Liver (tissue), 9 donors: ENCODE data around the gene MDM4. TPM values are rescaled to one million over a fixed set of nuclear protein-coding genes. Genes with fewer than 3 reads are reported as not detected.

Experiments used
- DNase-seq: peaks from one replicate; pipeline ENCODE4 v3.0.0-alpha.2; 2017; ENCODE audit warnings: low spot score
- H3K27ac ChIP-seq, 2 donors: one replicate each; pipeline ENCODE4 v1.7.0; 2013; ENCODE audit warnings: inconsistent platforms in 2 of 2, low read length in 2 of 2, control low read depth in 1 of 2, low read depth in 1 of 2, mild to moderate bottlenecking in 1 of 2
- H3K27me3 ChIP-seq, 4 donors: one replicate each; pipeline versions ENCODE4 v1.6.1 to v1.7.0; 2013; ENCODE audit warnings: low read length in 3 of 4, inconsistent platforms in 1 of 4, mild to moderate bottlenecking in 1 of 4, moderate library complexity in 1 of 4; ENCODE audit not compliant: control insufficient read depth in 4 of 4, insufficient read depth in 4 of 4
- H3K36me3 ChIP-seq, 4 donors: one replicate each; pipeline versions ENCODE4 v1.6.1 to v1.7.0; 2013; ENCODE audit warnings: low read length in 3 of 4, mild to moderate bottlenecking in 3 of 4, low read depth in 1 of 4, moderate library complexity in 1 of 4; ENCODE audit not compliant: control insufficient read depth in 4 of 4, insufficient read depth in 3 of 4
- H3K4me1 ChIP-seq, 4 donors: one replicate each; pipeline versions ENCODE4 v1.6.1 to v1.7.0; 2013; ENCODE audit warnings: low read length in 3 of 4, mild to moderate bottlenecking in 3 of 4, moderate library complexity in 1 of 4; ENCODE audit not compliant: control insufficient read depth in 4 of 4, insufficient read depth in 4 of 4
- H3K4me3 ChIP-seq, 3 donors: one replicate each; pipeline versions ENCODE4 v1.6.1 to v1.7.0; 2013; ENCODE audit warnings: low read length in 3 of 3, control low read depth in 1 of 3, low read depth in 1 of 3, mild to moderate bottlenecking in 1 of 3
- H3K9ac ChIP-seq, 2 donors: one replicate each; pipeline ENCODE4 v1.7.0; 2013; ENCODE audit warnings: low read length in 2 of 2, mild to moderate bottlenecking in 2 of 2, moderate library complexity in 2 of 2, control low read depth in 1 of 2, low read depth in 1 of 2
- H3K9me3 ChIP-seq, 4 donors: one replicate each; pipeline versions ENCODE4 v1.6.1 to v1.7.0; 2013; ENCODE audit warnings: low read length in 3 of 4; ENCODE audit not compliant: control insufficient read depth in 4 of 4
- ATF3 ChIP-seq: IDR thresholded peaks from 2 replicates; pipeline ENCODE4 v1.6.1; 2016; ENCODE audit warnings: antibody characterized with exemption
- CTCF ChIP-seq: fragments of 150-350 bp; IDR thresholded peaks from 2 replicates; pipeline ENCODE4 v1.5.1; 2017; ENCODE audit warnings: improper control_type of control experiment, low read depth, low read length; ENCODE audit not compliant: missing input control
- EGR1 ChIP-seq, 2 donors: IDR thresholded peaks; 2 replicates each; pipeline ENCODE4 v1.6.1; 2016 to 2018; ENCODE audit warnings: antibody characterized with exemption in 2 of 2, low read depth in 2 of 2
- FOXA1 ChIP-seq: IDR thresholded peaks from 2 replicates; pipeline ENCODE4 v1.6.1; 2016; ENCODE audit warnings: antibody characterized with exemption
- FOXA2 ChIP-seq: IDR thresholded peaks from 2 replicates; pipeline ENCODE4 v1.6.1; 2016; ENCODE audit warnings: antibody characterized with exemption
- GABPA ChIP-seq, 2 donors: IDR thresholded peaks in 1 of 2; conservative IDR thresholded peaks in 1 of 2; 2 replicates each; pipeline ENCODE4 v1.6.1; 2016; ENCODE audit warnings: antibody characterized with exemption in 2 of 2, mild to moderate bottlenecking in 1 of 2, moderate library complexity in 1 of 2
- HNF4A ChIP-seq, 2 donors: conservative IDR thresholded peaks; 2 replicates each; pipeline ENCODE4 v1.6.1; 2016; ENCODE audit warnings: antibody characterized with exemption in 2 of 2, mild to moderate bottlenecking in 2 of 2
- HNF4G ChIP-seq: IDR thresholded peaks from 2 replicates; pipeline ENCODE4 v1.6.1; 2016; ENCODE audit warnings: antibody characterized with exemption
- JUND ChIP-seq, 2 donors: IDR thresholded peaks; 2 replicates each; pipeline ENCODE4 v1.6.1; 2016; ENCODE audit warnings: antibody characterized with exemption in 2 of 2
- MAX ChIP-seq: IDR thresholded peaks from 2 replicates; pipeline ENCODE4 v1.6.1; 2016; ENCODE audit warnings: antibody characterized with exemption
- NR2F2 ChIP-seq: IDR thresholded peaks from 2 replicates; pipeline ENCODE4 v1.6.1; 2016; ENCODE audit warnings: antibody characterized with exemption
- RAD21 ChIP-seq, 2 donors: IDR thresholded peaks; 2 replicates each; pipeline ENCODE4 v1.6.1; 2016; ENCODE audit warnings: antibody characterized with exemption in 2 of 2, mild to moderate bottlenecking in 2 of 2
- REST ChIP-seq: IDR thresholded peaks from 2 replicates; pipeline ENCODE4 v1.6.1; 2016; ENCODE audit warnings: antibody characterized with exemption, mild to moderate bottlenecking
- SP1 ChIP-seq: IDR thresholded peaks from 2 replicates; pipeline ENCODE4 v1.6.1; 2018; ENCODE audit warnings: antibody characterized with exemption, mild to moderate bottlenecking
- TAF1 ChIP-seq: conservative IDR thresholded peaks from 2 replicates; pipeline ENCODE4 v1.6.1; 2016; ENCODE audit warnings: antibody characterized with exemption, mild to moderate bottlenecking
- YY1 ChIP-seq: IDR thresholded peaks from 2 replicates; pipeline ENCODE4 v1.6.1; 2016; ENCODE audit warnings: antibody characterized with exemption, mild to moderate bottlenecking
- ZBTB33 ChIP-seq: IDR thresholded peaks from 2 replicates; pipeline ENCODE4 v1.6.1; 2016; ENCODE audit warnings: antibody characterized with exemption
- WGBS: extraction: QIAGEN DNeasy Blood & Tissue Kit; methylation state at CpG from one replicate; pipeline ENCODE4 v1.1.7; 2013; 5-methylcytosine and 5-hydroxymethylcytosine counted together
- polyA plus RNA-seq, 2 donors: library from polyadenylated mRNA; stranded (reverse) in 1 of 2; unstranded in 1 of 2; fragments of 200-250 nt in 1 of 2; fragments of >200 nt in 1 of 2; fragmentation: Nextera tagmentation in 1 of 2; extraction: Ambion mirVana in 1 of 2; gene quantifications; one replicate each; pipeline versions ENCODE4 v1.2.1 to v1.2.3, GENCODE V29; 2013 to 2015
- total RNA-seq, 2 donors: library from RNA; depleted of rRNA; stranded (reverse); fragments of >200 nt; gene quantifications; one replicate each; pipeline ENCODE4 v1.2.3, GENCODE V29; 2014
- donor health status: healthy.
- donor health status: healthy.
- donor health status: healthy.
- donor health status: healthy.
- donor health status: healthy.

The MDM4 gene
- total and polyA plus RNA-seq, 4 donors: 1.4 to 56.5 (median 21.6) TPM

GRCh38 chr1:204587621-204588020, 71.4 kb downstream of the MDM4 start (continued):
- TF ChIP-seq MAX: no peak
- TF ChIP-seq HNF4G: no peak

GRCh38 chr1:204588826-204589225, 72.6 kb downstream of the MDM4 start:
- Histone ChIP-seq H3K27ac (no peak overlapping the region), H3K9ac (no peak overlapping the region), H3K4me3 (no peak overlapping the region), H3K36me3 (no peaks in the 10 kb centered on the region), H3K27me3 (no peaks in the 10 kb centered on the region), H3K9me3 (no peaks in the 10 kb centered on the region), H3K4me1 (no peaks in the 10 kb centered on the region)
- DNase-seq: no peak
- WGBS: 93% methylated on average over 5 of the region's 5 CpGs
- no peak for TF ChIP-seq FOXA1
- TF ChIP-seq YY1: no peak
- no peak for TF ChIP-seq HNF4A (conservative IDR thresholded peaks at IDR 0.05)
- no peak for TF ChIP-seq MAX
- TF ChIP-seq REST: no peak
- TF ChIP-seq ATF3: no peak
- TF ChIP-seq RAD21 (IDR thresholded peaks at IDR 0.05): no peak
- no peak for TF ChIP-seq TAF1
- TF ChIP-seq SP1: no peak
- TF ChIP-seq GABPA (IDR thresholded peaks at IDR 0.05 in 1 of 2, conservative IDR thresholded peaks at IDR 0.05 in 1 of 2): no peak
- TF ChIP-seq CTCF: no peak
- TF ChIP-seq FOXA2: no peak
- no peak for TF ChIP-seq EGR1 (IDR thresholded peaks at IDR 0.05; ENCODE audit: low read depth in 2 of 2)
- TF ChIP-seq NR2F2: no peak

- Histone ChIP-seq H3K27ac (no peak overlapping the region), H3K9ac (no peak overlapping the region), H3K27me3 (no peaks in the 10 kb centered on the region), H3K36me3 (no peaks in the 10 kb centered on the region), H3K4me1 (no peaks in the 10 kb centered on the region), H3K9me3 (no peaks in the 10 kb centered on the region), H3K4me3 (no peak overlapping the region)
- WGBS: 89% methylated on average over 8 of the region's 8 CpGs
- no peak for DNase-seq
- TF ChIP-seq FOXA2 (no peak), CTCF (no peak), FOXA1 (no peak), HNF4A (conservative IDR thresholded peaks at IDR 0.05) (no peak), SP1 (no peak), TAF1 (no peak), YY1 (no peak), ATF3 (no peak), JUND (IDR thresholded peaks at IDR 0.05) (no peak), MAX (no peak), NR2F2 (no peak), HNF4G (no peak), RAD21 (IDR thresholded peaks at IDR 0.05) (no peak), EGR1 (IDR thresholded peaks at IDR 0.05; ENCODE audit: low read depth in 2 of 2) (no peak), ZBTB33 (no peak), GABPA (IDR thresholded peaks at IDR 0.05 in 1 of 2, conservative IDR thresholded peaks at IDR 0.05 in 1 of 2) (no peak)
These were observed 73.3 kb downstream of the MDM4 start for GRCh38 chr1:204589409-204590038.
